ENCODE data around the gene TMEM205.
"Not testable (repeated sequence)": the region's sequence is repeated elsewhere in the genome, so short reads cannot be mapped to it uniquely, and the experiment has no call there.

The TMEM205 gene

GRCh38 chr19:11373166-11373884 lies 27.3 kb upstream of the TMEM205 start:
- no peak for DNase-seq (ENCODE audit: low read depth in 2 of 2, low spot score in 1 of 2)

- DNase-seq (ENCODE audit: low read depth in 2 of 2, low spot score in 1 of 2) = no peak
These were observed 24.7 kb upstream of the TMEM205 start for GRCh38 chr19:11370744-11371143.

- no peak for DNase-seq (ENCODE audit: low read depth in 2 of 2, low spot score in 1 of 2)
These were observed 21.5 kb upstream of the TMEM205 start for GRCh38 chr19:11367528-11367927.

GRCh38 chr19:11365557-11366117 lies 19.6 kb upstream of the TMEM205 start:
- no peak for DNase-seq (ENCODE audit: low read depth in 2 of 2, low spot score in 1 of 2)

- no peak for DNase-seq (ENCODE audit: low read depth in 2 of 2, low spot score in 1 of 2)
These were observed 18.9 kb upstream of the TMEM205 start for GRCh38 chr19:11364935-11365334.

- DNase-seq (ENCODE audit: low read depth in 2 of 2, low spot score in 1 of 2) = no peak
These were observed 18.3 kb upstream of the TMEM205 start for GRCh38 chr19:11364296-11364904.

GRCh38 chr19:11363881-11364280 lies 17.8 kb upstream of the TMEM205 start:
- no peak for DNase-seq (ENCODE audit: low read depth in 2 of 2, low spot score in 1 of 2)

- no peak for DNase-seq (ENCODE audit: low read depth in 2 of 2, low spot score in 1 of 2)
These were observed 16.0 kb upstream of the TMEM205 start for GRCh38 chr19:11361771-11362731.

GRCh38 chr19:11361037-11361770 lies 15.1 kb upstream of the TMEM205 start:
- no peak for DNase-seq (ENCODE audit: low read depth in 2 of 2, low spot score in 1 of 2)

- DNase-seq (ENCODE audit: low read depth in 2 of 2, low spot score in 1 of 2) = no peak
These were observed 13.4 kb upstream of the TMEM205 start for GRCh38 chr19:11359421-11359820.

GRCh38 chr19:11356676-11357550 lies 10.8 kb upstream of the TMEM205 start:
- DNase-seq (ENCODE audit: low read depth in 2 of 2, low spot score in 1 of 2) = no peak

GRCh38 chr19:11356074-11356397 lies 10.0 kb upstream of the TMEM205 start:
- no peak for DNase-seq (ENCODE audit: low read depth in 2 of 2, low spot score in 1 of 2)

GRCh38 chr19:11355160-11356073 lies 9.3 kb upstream of the TMEM205 start, which contains the start of gene PLPPR2:
Gene PLPPR2 (plus strand): TSS chr19:11355432. CDS start chr19:11357674, 2,242 bp downstream.
- peak; percentile 55 for DNase-seq (ENCODE audit: low read depth in 2 of 2, low spot score in 1 of 2)

GRCh38 chr19:11354102-11354501 lies 8.0 kb upstream of the TMEM205 start:
- not testable (repeated sequence) for DNase-seq (ENCODE audit: low read depth in 2 of 2, low spot score in 1 of 2)

GRCh38 chr19:11349171-11349570 lies 3.1 kb upstream of the TMEM205 start:
- DNase-seq (ENCODE audit: low read depth in 2 of 2, low spot score in 1 of 2) = no peak

- DNase-seq (ENCODE audit: low read depth in 2 of 2, low spot score in 1 of 2) = no peak
These were observed 1.5 kb upstream of the TMEM205 start for GRCh38 chr19:11347546-11348039.

GRCh38 chr19:11345122-11345803 lies 805 bp downstream of the TMEM205 start:
- no peak for DNase-seq (ENCODE audit: low read depth in 2 of 2, low spot score in 1 of 2)

GRCh38 chr19:11342429-11342828 lies 3.6 kb downstream of the TMEM205 start:
- no peak for DNase-seq (ENCODE audit: low read depth in 2 of 2, low spot score in 1 of 2)

Data from stimulated activated CD8-positive, alpha-beta memory T cell treated with anti-CD3 and anti-CD28 coated beads, Interleukin-4, amount 100 ng/mL, for 4 hours (primary cell).